H1 (cell line): Measurements from ENCODE around the gene DSCAM. TPM values are rescaled to one million over a fixed set of nuclear protein-coding genes. Genes with fewer than 3 reads are reported as not detected.

Experiments used
- CTCF ChIA-PET: fragments of 300-600 bp; sonication (Branson Sonifier 250); formaldehyde crosslinking; loops from one replicate; lab custom pipeline; 2021; ENCODE audit not compliant: partially characterized antibody; lab: Charles Lee
- POLR2A ChIA-PET: fragments of 300-600 bp; sonication (Branson Sonifier 250); formaldehyde crosslinking; loops from one replicate; lab custom pipeline; 2021; ENCODE audit warnings: inconsistent platforms; ENCODE audit not compliant: partially characterized antibody; lab: Charles Lee
- DNase-seq, 2 experiments: peaks; one replicate each; pipeline versions ENCODE4 v3.0.0 to v3.0.0-alpha.2; 2010 to 2022; ENCODE audit warnings: low spot score in 2 of 2, low read depth in 1 of 2, mixed read lengths in 1 of 2
- FAIRE-seq: peaks from 2 replicates; lab custom pipeline; 2011; peaks lifted over from hg19 to GRCh38; lab: Jason Lieb, UNC
- H2AFZ ChIP-seq: 2 replicates; pipeline ENCODE4 v1.8.1; 2012; ENCODE audit warnings: low read length, inconsistent platforms
- H2AK5ac ChIP-seq: 2 replicates; pipeline ENCODE4 v1.6.1; 2013; ENCODE audit warnings: low read depth, low read length
- H2BK120ac ChIP-seq: replicated peaks from 2 replicates; pipeline ENCODE3; 2013; ENCODE audit warnings: low read depth, low read length, inconsistent platforms
- H2BK12ac ChIP-seq: 2 replicates; pipeline ENCODE4 v1.6.1; 2013; ENCODE audit warnings: low read depth, low read length
- H2BK15ac ChIP-seq: 2 replicates; pipeline ENCODE4 v1.6.1; 2013; ENCODE audit warnings: low read length
- H2BK20ac ChIP-seq: 2 replicates; pipeline ENCODE4 v1.6.1; 2013; ENCODE audit warnings: low read length
- H2BK5ac ChIP-seq: 2 replicates; pipeline ENCODE4 v1.6.1; 2013; ENCODE audit warnings: low read depth, low read length
- H3K14ac ChIP-seq: 2 replicates; pipeline ENCODE4 v1.6.1; 2013; ENCODE audit warnings: inconsistent platforms; ENCODE audit not compliant: insufficient read length
- H3K18ac ChIP-seq: 2 replicates; pipeline ENCODE4 v1.6.1; 2013; ENCODE audit warnings: low read length; ENCODE audit errors: extremely low read depth
- H3K23ac ChIP-seq: 2 replicates; pipeline ENCODE4 v1.6.1; 2013; ENCODE audit warnings: inconsistent platforms; ENCODE audit not compliant: insufficient read length
- H3K23me2 ChIP-seq: 2 replicates; pipeline ENCODE4 v1.6.1; 2013; ENCODE audit warnings: low read depth, low read length
- H3K27ac ChIP-seq: 2 replicates; pipeline ENCODE4 v1.6.1; 2011; ENCODE audit warnings: low read depth, low read length, inconsistent platforms
- H3K27me3 ChIP-seq, 4 experiments: replicated peaks in 1 of 4; 1 replicate in 1 of 4; 2 replicates in 3 of 4; pipeline versions ENCODE4 v1.6.1 to v1.8.1; 2011 to 2013; ENCODE audit warnings: low read length in 3 of 4, mild to moderate bottlenecking in 3 of 4, inconsistent platforms in 2 of 4, mixed read lengths in 2 of 4, moderate library complexity in 1 of 4; ENCODE audit not compliant: control insufficient read depth in 3 of 4, insufficient read depth in 3 of 4; ENCODE audit errors: extremely low read depth in 1 of 4
- H3K36me3 ChIP-seq, 4 experiments: 2 replicates each; pipeline versions ENCODE4 v1.6.1 to v1.8.1; 2011 to 2013; ENCODE audit warnings: mild to moderate bottlenecking in 4 of 4, low read length in 3 of 4, moderate library complexity in 2 of 4, control low read depth in 1 of 4, inconsistent platforms in 1 of 4; ENCODE audit not compliant: insufficient read depth in 4 of 4, control insufficient read depth in 2 of 4
- H3K4ac ChIP-seq: replicated peaks from 2 replicates; pipeline ENCODE3; 2013; ENCODE audit warnings: low read length, low read depth, mixed read lengths, inconsistent platforms; ENCODE audit not compliant: insufficient read length
- H3K4me1 ChIP-seq, 4 experiments: replicated peaks in 1 of 4; 1 replicate in 1 of 4; 2 replicates in 3 of 4; pipeline versions ENCODE4 v1.6.1 to v1.8.1; 2011 to 2013; ENCODE audit warnings: low read length in 3 of 4, inconsistent platforms in 2 of 4, mixed read lengths in 1 of 4; ENCODE audit not compliant: insufficient read depth in 4 of 4, control insufficient read depth in 3 of 4
- H3K4me2 ChIP-seq, 2 experiments: 2 replicates each; pipeline versions ENCODE4 v1.6.1 to v1.8.1; 2011 to 2013; ENCODE audit warnings: low read depth in 2 of 2, low read length in 2 of 2, control low read depth in 1 of 2, inconsistent platforms in 1 of 2, mild to moderate bottlenecking in 1 of 2; ENCODE audit not compliant: insufficient read depth in 1 of 2
- H3K4me3 ChIP-seq, 4 experiments: fragments of 200-600, 300-600 bp in 1 of 4; sonication (generic), shearing (Covaris generic), sonication (Bioruptor Twin) in 1 of 4; 2 replicates each; pipeline versions ENCODE4 v1.5.1 to v1.8.1; 2011 to 2016; ENCODE audit warnings: low read length in 4 of 4, low read depth in 3 of 4, control low read depth in 2 of 4, inconsistent platforms in 2 of 4, mild to moderate bottlenecking in 2 of 4, mixed read lengths in 1 of 4, moderate library complexity in 1 of 4; ENCODE audit not compliant: insufficient read depth in 2 of 4; ENCODE audit errors: extremely low read depth in 1 of 4
- H3K56ac ChIP-seq: replicated peaks from 2 replicates; pipeline ENCODE3; 2013; ENCODE audit warnings: low read depth, mild to moderate bottlenecking, mixed read lengths, low read length, inconsistent platforms; ENCODE audit not compliant: insufficient read length
- H3K79me1 ChIP-seq: 2 replicates; pipeline ENCODE4 v1.6.1; 2013; ENCODE audit warnings: low read depth, low read length, control low read depth
- H3K79me2 ChIP-seq, 2 experiments: 2 replicates each; pipeline versions ENCODE4 v1.6.1 to v1.8.1; 2012 to 2013; ENCODE audit warnings: low read length in 2 of 2, mild to moderate bottlenecking in 2 of 2, inconsistent platforms in 1 of 2; ENCODE audit not compliant: insufficient read depth in 2 of 2, control insufficient read depth in 1 of 2
- H3K9ac ChIP-seq, 4 experiments: replicated peaks in 1 of 4; 1 replicate in 1 of 4; 2 replicates in 3 of 4; pipeline versions ENCODE4 v1.6.1 to v1.8.1; 2011 to 2013; ENCODE audit warnings: low read depth in 3 of 4, low read length in 3 of 4, control low read depth in 2 of 4, mild to moderate bottlenecking in 2 of 4, moderate library complexity in 2 of 4, inconsistent platforms in 1 of 4; ENCODE audit errors: extremely low read depth in 1 of 4
- H3K9me3 ChIP-seq, 2 experiments: 2 replicates each; pipeline versions ENCODE4 v1.6.1 to v1.8.1; 2012 to 2013; ENCODE audit warnings: mild to moderate bottlenecking in 2 of 2, moderate library complexity in 2 of 2, control low read depth in 1 of 2, inconsistent platforms in 1 of 2, low read depth in 1 of 2, low read length in 1 of 2, mixed read lengths in 1 of 2; ENCODE audit not compliant: insufficient read depth in 2 of 2
- H4K20me1 ChIP-seq, 2 experiments: replicated peaks in 1 of 2; 2 replicates each; pipeline versions ENCODE3 to v1.8.1; 2011 to 2013; ENCODE audit warnings: inconsistent platforms in 2 of 2, low read length in 2 of 2, mild to moderate bottlenecking in 1 of 2; ENCODE audit not compliant: insufficient read depth in 2 of 2, control insufficient read depth in 1 of 2
- H4K5ac ChIP-seq: 2 replicates; pipeline ENCODE4 v1.6.1; 2013; ENCODE audit warnings: low read length, low read depth, mixed read lengths, inconsistent platforms; ENCODE audit not compliant: insufficient read length
- H4K8ac ChIP-seq: 2 replicates; pipeline ENCODE4 v1.8.0; 2013; ENCODE audit warnings: mild to moderate bottlenecking, moderate library complexity, low read length, inconsistent platforms; ENCODE audit not compliant: insufficient read depth; ENCODE audit errors: extremely low read depth
- H4K91ac ChIP-seq: replicated peaks from 2 replicates; pipeline ENCODE3; 2013; ENCODE audit warnings: low read length, mixed read lengths, inconsistent platforms; ENCODE audit not compliant: insufficient read length
- ASH2L ChIP-seq: fragments of 200-600, 300-600 bp; sonication (generic); IDR thresholded peaks from one replicate; pipeline ENCODE4 v1.7.1; 2017; ENCODE audit warnings: low read length
- CHD2 ChIP-seq: IDR thresholded peaks from 2 replicates; pipeline ENCODE4 v1.6.1; 2012; ENCODE audit warnings: low read length, improper control_type of control experiment
- GTF2F1 ChIP-seq: IDR thresholded peaks from 2 replicates; pipeline ENCODE4 v1.6.1; 2012; ENCODE audit warnings: low read depth, low read length, improper control_type of control experiment, borderline replicate concordance
- HDAC6 ChIP-seq: IDR thresholded peaks from one replicate; pipeline ENCODE4 v1.7.1; 2012; ENCODE audit warnings: low read depth, mild to moderate bottlenecking, inconsistent platforms, low read length, moderate library complexity
- JUND ChIP-seq: IDR thresholded peaks from 2 replicates; pipeline ENCODE4 v1.6.1; 2011; ENCODE audit warnings: mild to moderate bottlenecking, improper control_type of control experiment, low read length
- POLR2A ChIP-seq, 2 experiments: IDR thresholded peaks; 1 replicate in 1 of 2; 2 replicates in 1 of 2; pipeline ENCODE4 v1.6.1; 2011; ENCODE audit warnings: low read depth in 2 of 2, low read length in 2 of 2, mild to moderate bottlenecking in 2 of 2; ENCODE audit errors: control extremely low read depth in 1 of 2
- RFX5 ChIP-seq: IDR thresholded peaks from 2 replicates; pipeline ENCODE4 v1.6.1; 2011; ENCODE audit warnings: low read depth, low read length, improper control_type of control experiment, borderline replicate concordance
- RNF2 ChIP-seq: fragments of 200-900, 300-1000 bp; sonication (generic); IDR thresholded peaks from 2 replicates; pipeline ENCODE4 v1.7.1; 2016; ENCODE audit warnings: borderline replicate concordance, low read depth, mild to moderate bottlenecking, antibody characterized with exemption, low read length; ENCODE audit not compliant: poor library complexity, severe bottlenecking; ENCODE audit errors: missing control alignments
- SIRT6 ChIP-seq: IDR thresholded peaks from one replicate; pipeline ENCODE4 v1.7.1; 2012; ENCODE audit warnings: low read length, inconsistent platforms
- SUZ12 ChIP-seq: fragments of 200-600 bp; sonication (generic); IDR thresholded peaks from 2 replicates; pipeline ENCODE4 v1.6.1; 2012; ENCODE audit warnings: mild to moderate bottlenecking, inconsistent platforms, low read length, moderate library complexity, mixed read lengths
- TAF7 ChIP-seq: optimal IDR thresholded peaks from 2 replicates; pipeline ENCODE3; 2011; ENCODE audit warnings: low read depth, mild to moderate bottlenecking, inconsistent platforms, low read length, moderate library complexity, borderline replicate concordance
- WGBS, 2 experiments: shearing (Covaris generic) in 1 of 2; methylation state at CpG; one replicate each; pipeline versions ENCODE4 v1.1.6 to v1.1.7; 2013 to 2015; ENCODE audit warnings: low lambda C conversion rate in 2 of 2, mixed read lengths in 2 of 2, inconsistent platforms in 1 of 2, low coverage in 1 of 2, missing lambda C conversion rate in 1 of 2; ENCODE audit not compliant: insufficient replicate concordance in 2 of 2, insufficient coverage in 1 of 2, insufficient read length in 1 of 2; ENCODE audit errors: extremely low coverage in 1 of 2, missing lambda C conversion rate in 1 of 2; 5-methylcytosine and 5-hydroxymethylcytosine counted together
- polyA plus RNA-seq, 7 experiments: library from polyadenylated mRNA; depleted of rRNA in 3 of 7; stranded (reverse) in 5 of 7; unstranded in 2 of 7; fragments of >200 nt in 5 of 7; fragments of 200-250 nt in 2 of 7; gene quantifications; 1 replicate in 5 of 7; 2 replicates in 1 of 7; 4 replicates in 1 of 7; pipeline versions ENCODE4 v1.2.1 to v1.2.3, GENCODE V29; 2011 to 2013; ENCODE audit warnings: missing spikeins in 2 of 7, mixed read lengths in 2 of 7
- total RNA-seq: library from RNA; stranded (reverse); fragmentation: NEBNext Ultra II Directional; extraction: Animal tissue kit (Norgen Biotek cat#: 25700); gene quantifications from 2 replicates; pipeline ENCODE4 v1.2.1, GENCODE V29; 2021

The DSCAM gene
- total and polyA plus RNA-seq, 2 of the 8 experiments (the other 6 are each of a cell fraction or from before 2014, with no cell fraction given) = 0.02 to 0.15 TPM

DNA sequence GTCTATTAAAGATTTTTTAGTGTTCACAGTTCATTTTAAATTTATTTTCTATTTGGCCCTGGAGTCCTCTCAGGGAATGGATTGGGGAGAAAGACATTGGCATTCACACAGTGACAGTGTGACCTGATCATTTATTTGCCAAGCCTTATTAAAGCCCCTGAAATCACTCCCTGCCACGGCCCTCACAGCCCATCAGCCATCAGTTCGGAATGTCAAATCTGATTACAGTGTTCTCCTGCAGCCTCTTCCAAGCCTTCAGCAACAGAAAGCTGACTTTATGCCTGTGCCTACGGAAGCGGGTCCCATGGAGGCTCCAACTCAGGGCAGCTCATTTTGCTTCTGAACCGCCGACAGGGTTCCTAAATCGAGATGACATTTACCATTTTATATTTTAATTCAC is 451.2 kb downstream of the DSCAM start:
- FAIRE-seq = no peak

More for the DNA sequence above, 451.2 kb downstream of the DSCAM start:
- H2AFZ ChIP-seq = no peak overlapping the region
- no peak overlapping the region for H2AK5ac ChIP-seq
- H4K20me1 ChIP-seq = no peaks in the 10 kb centered on the region
- no peak overlapping the region for H2BK15ac ChIP-seq
- H3K79me2 ChIP-seq = no peaks in the 10 kb centered on the region
- H3K14ac ChIP-seq = no peak overlapping the region
- no peak overlapping the region for H2BK12ac ChIP-seq
- TF ChIP-seq CHD2 (no peak), HDAC6 (no peak), SIRT6 (no peak), GTF2F1 (no peak), JUND (no peak), POLR2A (IDR thresholded peaks at IDR 0.05; ENCODE audit: control extremely low read depth in 1 of 2, low read depth in 2 of 2, low read length in 2 of 2) (no peak), SUZ12 (no peak), RNF2 (no peak), RFX5 (no peak), TAF7 (no peak), ASH2L (no peak)
- no peak overlapping the region for H3K56ac ChIP-seq
- no peaks in the 10 kb centered on the region for H3K36me3 ChIP-seq
- no peak overlapping the region for H2BK5ac ChIP-seq
- H4K91ac ChIP-seq = no peak overlapping the region
- H3K79me1 ChIP-seq = no peaks in the 10 kb centered on the region
- H4K5ac ChIP-seq = no peak overlapping the region
- no peak overlapping the region for H3K18ac ChIP-seq
- no peak overlapping the region for H3K9ac ChIP-seq
- H3K27me3 ChIP-seq = no peaks in the 10 kb centered on the region
- ChIA-PET CTCF (interaction anchor here (0.7 kb wide), 1 partner anchor 10 kb away, joined by 5 read pairs; no protein-coding TSS in a partner anchor), POLR2A (no interaction called here)
- no peak overlapping the region for H2BK20ac ChIP-seq
- H3K23me2 ChIP-seq = no peaks in the 10 kb centered on the region
- no peak overlapping the region for H2BK120ac ChIP-seq
- H3K4ac ChIP-seq = no peak overlapping the region
- H3K4me1 ChIP-seq = no peaks in the 10 kb centered on the region
- no peak overlapping the region for H3K27ac ChIP-seq
- no peak overlapping the region for H3K23ac ChIP-seq
- H4K8ac ChIP-seq = no peak overlapping the region
- 99% methylated on average over 7 of the region's 7 CpGs; no CpG with 5 or more reads in 1 of the 2 experiments for WGBS, 2 experiments
- no peak overlapping the region for H3K4me3 ChIP-seq
- DNase-seq = no peak
- no peaks in the 10 kb centered on the region for H3K9me3 ChIP-seq
- no peak overlapping the region for H3K4me2 ChIP-seq
